SKM-1 (cell line): ENCODE measurements around the gene TRAPPC6A.

Experiments used
- DNase-seq: peaks from one replicate; lab custom pipeline; 2025; ENCODE audit not compliant: unreplicated experiment; lab: John Stamatoyannopoulos, UW

TRAPPC6A gene

DNA sequence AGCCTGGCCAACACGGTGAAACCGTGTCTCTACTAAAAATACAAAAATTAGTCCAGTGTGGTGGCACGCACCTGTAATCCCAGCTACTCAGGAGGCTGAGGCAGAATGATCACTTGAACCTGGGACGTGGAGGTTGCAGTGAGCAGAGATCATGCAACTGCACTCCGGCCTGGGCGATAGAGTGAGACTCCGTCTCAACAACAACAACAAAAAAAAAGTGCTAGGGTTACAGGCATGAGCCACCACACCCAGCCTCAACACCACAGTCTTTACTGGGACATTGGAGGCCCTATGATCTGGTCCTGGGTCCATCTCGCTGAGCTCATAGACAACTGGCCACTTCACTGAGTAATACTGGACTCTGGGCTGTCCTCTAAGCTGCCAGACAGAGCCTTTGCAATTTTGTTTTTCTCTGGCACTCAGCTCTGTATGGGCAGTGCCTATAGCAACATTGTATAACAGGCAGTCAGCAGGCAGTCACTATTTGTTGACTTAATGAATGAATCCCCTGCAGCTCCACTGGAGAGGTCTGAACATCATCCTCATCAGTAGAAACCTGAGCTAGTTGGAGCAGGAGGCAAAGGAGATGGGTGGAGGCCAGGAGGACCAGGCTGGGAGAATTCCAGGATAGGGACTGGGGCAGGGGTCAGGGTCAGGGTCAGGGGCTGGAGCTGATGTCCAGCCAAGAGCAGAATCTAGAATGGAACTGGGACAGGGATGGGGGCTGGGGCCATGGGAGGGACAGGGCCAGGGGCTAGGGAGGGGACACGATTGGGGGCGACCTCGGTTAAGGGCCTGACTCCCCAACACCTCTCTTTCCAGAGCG, 8.7 kb upstream of the TRAPPC6A start:
- no peak for DNase-seq

DNA sequence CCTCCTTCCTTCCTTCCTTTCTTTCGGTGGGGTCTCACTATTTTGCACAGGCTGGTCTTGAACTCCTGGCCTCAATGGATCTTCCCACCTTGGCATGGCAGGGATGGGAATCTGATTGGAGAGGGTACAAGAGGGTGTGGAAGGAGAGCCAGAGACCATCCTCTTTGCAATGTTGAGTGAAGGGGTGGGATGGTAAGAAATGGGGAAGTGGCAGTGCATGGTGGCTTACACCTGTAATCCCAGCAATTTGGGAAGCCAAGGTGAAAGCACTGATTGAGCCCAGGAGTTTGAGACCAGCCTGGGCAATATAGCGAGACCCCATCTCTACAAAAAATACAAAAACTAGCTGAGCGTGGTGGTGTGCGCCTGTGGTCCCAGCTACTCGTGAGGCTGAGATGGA, 6.1 kb upstream of the TRAPPC6A start:
- no peak for DNase-seq

DNA sequence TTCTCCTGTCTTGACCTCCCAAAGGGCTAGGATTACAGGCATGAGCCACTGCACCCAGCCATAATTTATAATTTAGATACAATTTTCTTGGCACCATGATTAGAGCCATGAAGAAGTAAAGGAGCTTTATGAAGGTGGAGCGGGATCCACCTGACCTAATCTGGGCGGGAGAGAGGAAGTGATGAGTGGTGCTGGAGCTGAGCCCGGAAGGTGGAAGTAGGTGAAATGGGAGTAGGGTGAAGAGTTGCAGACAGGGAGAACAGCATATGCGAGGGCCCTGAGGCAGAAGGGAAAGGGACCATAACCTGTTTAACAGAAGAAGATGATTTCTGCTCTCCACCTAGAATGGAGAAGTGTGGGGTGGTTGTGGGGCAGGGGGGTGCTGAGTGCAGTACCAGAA, 4.7 kb upstream of the TRAPPC6A start:
- DNase-seq = no peak

DNA sequence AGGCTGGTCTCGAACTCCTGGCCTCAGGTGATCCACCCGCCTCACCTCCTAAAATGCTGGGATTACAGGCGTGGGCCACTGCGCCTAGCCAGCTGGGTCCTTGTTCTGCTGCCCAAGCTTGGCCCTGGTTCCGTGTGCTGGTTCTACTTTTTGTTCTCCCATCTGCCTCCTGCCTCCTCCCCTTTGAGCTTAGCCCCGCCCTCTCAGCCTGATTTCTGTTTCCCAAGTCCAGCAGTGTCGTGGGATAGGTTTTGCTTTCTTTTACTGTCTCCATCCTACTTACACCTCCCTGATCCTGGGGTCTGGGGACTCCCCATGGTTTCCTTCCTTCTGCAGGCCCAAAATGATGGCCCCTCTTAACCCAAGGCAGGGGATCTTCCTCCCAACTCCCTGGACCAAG, 2.9 kb upstream of the TRAPPC6A start:
- DNase-seq = no peak

DNA sequence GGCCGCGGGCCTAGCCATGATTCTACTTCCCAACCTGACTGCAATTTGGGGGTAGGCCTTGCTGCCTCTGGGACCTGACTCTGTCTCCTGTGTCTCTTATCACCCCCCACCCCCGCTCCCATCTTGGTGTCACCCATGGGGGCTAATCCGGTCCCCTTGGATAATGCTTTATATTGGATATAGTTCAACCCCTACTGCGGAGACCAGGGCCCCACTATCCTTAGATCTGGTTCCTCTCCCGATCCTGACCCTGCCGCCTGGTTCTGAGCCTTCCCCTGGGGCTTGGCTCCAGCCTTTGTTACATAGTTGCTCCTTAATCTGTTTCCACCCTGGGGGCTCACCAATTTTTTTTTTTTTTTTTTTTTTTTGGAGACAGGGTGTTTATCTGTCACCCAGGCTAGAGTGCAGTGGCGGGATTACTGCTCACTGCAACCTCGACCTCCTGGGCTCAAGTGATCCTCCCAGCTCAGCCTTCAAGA, 1.9 kb upstream of the TRAPPC6A start:
- no peak for DNase-seq

DNA sequence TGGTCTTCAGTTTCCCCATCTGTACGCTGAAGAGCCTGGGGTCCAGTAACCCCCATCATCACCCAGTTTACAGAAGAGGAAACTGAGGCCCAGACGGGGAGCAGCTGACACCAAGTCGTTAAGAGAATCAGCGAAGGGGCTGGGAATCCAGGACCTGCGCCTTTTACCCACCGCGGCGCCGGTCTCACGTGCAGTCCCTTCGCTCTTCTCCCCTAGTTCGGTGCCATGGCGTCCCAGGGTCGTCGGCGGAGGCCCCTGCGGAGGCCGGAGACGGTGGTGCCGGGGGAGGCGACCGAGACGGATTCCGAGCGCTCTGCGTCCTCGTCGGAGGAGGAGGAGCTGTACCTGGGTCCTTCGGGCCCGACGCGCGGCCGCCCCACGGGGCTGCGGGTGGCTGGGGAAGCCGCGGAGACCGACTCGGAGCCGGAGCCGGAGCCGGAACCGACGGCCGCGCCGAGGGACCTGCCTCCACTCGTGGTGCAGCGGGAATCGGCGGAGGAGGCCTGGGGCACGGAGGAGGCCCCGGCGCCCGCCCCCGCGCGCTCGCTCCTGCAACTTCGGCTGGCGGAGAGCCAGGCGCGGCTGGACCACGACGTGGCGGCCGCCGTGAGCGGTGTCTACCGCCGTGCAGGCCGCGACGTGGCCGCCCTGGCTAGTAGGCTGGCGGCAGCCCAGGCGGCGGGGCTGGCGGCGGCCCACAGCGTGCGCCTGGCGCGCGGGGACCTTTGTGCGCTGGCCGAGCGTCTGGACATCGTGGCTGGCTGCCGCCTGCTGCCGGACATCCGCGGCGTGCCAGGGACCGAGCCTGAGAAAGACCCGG, 1.2 kb upstream of the TRAPPC6A start:
- DNase-seq = no peak

DNA sequence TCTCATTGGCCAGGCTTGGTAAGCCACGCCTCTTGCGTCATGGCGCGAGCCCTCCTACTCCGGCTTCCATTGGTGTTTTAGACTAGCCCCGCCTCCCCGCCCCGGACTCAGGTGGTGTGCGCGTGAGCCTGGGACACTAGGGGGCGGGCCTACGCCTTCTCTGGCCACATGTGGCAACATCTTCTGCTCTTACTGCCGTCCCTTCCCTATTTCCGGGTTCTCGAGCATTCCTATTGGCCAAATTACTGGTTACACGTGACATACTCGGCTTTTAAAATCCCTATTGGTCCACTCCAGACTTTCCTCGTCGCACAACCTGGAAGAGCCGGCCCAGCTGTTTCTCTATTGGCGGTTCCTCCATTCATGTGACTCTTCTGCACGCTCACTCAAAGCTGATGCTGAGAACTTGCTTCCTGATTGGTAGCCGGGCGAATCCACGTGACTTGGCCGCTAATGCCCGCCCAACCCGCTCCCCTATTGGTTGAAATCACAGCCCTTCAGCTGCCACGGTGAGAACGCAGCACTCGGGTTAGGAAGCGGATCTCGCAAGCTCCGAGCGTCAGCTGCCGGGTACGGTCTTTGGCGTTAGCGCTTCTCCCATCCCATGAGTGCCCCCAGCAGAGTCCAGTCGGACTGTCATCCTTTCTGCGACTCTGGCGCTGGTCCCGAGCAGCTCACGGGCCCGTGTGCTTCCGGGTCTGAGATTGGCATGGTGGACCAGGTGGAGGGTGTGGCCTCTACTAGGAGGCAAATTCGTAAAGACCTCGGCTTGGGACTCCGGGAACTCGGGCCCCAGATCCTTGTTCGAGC, 430 bp upstream of the TRAPPC6A start, which contains the start of gene BLOC1S3:
TSS of gene BLOC1S3 (plus strand) at position 523 of the 810 bp plus-strand sequence. CDS start 513 bp downstream, outside the sequence.
- DNase-seq = peak; percentile 95

DNA sequence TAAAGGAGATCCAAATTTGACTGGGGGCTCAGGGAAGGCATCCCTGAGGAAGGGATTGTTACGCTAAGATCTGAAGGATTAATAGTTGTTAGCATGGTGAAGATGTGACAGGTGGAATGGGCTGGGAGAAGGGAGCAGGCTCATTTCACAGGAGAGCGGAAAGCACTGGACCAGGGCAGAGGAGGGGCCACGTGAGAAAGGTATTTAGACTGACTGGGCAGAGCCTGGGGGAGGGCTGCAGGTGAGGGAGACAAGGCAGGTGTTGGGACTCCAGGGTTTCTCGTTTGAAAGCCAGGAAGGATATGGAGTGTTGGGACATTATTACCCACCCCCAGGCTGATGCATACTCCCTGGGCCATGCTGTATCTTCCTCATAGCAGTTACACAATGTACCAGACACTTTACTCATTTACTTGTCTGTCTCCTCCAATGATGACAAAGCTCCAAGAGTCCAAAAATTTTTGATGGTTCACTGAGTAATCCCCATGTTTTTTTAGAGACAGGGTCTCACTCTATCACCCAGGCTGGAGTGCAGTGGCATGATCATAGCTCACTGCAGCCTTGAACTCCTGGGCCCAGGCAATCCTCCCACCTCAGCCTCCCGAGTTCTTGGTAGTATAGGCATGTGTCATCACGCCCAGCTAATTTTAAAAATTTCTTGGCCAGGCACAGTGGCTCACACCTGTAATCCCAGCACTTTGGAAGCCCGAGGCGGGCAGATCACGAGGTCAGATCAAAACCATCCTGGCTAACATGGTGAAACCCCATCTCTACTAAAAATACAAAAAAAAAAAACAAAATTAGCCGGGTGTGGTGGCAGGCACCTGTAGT, 2.3 kb downstream of the TRAPPC6A start:
- DNase-seq = no peak

DNA sequence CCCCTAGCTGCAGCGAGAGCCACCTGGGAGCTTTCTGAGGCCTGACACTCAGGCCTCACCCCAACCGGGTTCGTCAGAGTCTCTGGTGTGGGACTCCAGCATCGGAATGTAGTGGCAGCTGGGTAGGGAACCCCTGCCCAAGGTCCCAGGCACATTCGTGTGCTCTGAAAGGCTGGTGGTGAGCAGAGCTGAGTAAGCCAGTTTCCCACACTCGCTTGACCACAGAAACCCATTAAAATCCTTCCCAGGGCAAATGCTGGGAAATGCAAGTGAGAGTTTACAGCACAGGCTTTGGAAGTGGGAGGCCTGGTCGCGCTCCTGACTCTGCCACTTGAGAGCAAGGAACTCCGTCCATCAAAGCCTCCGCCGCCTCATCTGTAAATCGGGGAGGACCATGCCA, 4.2 kb downstream of the TRAPPC6A start:
- no peak for DNase-seq

DNA sequence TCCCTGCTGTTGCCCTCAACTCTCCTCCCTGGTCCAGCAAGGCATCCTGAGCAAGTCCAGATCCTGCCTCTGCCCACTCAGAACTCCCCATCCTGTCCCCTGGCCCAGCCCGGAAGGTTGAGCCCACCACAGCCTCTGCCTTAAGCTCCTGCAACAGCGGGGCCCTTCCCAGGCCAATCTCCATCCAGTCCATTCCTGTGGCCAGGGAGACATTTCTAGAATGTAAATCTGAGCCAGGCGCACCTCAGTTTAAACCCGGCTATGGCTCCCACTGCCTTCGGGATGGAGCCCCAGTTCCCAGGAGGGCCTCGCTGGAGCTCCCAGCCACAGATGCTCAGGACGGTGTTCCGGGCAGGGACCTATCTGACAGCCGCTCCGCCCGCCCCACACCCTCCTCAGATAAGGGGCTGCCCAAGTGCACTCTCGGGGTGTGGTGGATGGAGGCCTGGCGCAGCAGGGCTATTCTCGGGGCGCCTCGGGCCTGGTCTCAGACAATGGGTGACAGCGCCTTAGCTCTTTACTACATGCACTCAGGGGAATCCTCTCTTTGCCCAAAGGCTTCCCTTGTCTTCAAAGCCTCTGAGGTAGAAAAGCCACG, 5.3 kb downstream of the TRAPPC6A start:
- DNase-seq = no peak

DNA sequence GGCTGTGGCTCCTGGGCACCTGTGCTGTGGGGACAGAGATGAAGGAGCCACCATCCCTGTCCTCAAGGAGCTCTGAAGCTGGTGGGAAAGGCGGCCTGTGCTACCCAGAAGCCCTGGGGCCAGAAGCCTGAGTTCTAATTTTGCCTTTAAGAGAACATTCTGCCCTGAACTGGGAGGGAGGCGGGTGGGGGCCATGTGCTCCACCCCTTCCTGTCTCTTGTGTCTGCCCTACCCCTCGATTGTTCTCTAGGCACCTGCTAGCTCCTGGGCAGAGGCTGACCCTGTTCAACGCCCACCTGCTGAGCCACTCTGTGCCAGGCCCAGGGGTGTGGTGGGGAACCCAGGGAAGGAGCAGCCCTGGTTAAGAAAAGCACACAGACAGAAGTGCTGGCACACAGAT, 5.9 kb downstream of the TRAPPC6A start:
- DNase-seq = no peak

DNA sequence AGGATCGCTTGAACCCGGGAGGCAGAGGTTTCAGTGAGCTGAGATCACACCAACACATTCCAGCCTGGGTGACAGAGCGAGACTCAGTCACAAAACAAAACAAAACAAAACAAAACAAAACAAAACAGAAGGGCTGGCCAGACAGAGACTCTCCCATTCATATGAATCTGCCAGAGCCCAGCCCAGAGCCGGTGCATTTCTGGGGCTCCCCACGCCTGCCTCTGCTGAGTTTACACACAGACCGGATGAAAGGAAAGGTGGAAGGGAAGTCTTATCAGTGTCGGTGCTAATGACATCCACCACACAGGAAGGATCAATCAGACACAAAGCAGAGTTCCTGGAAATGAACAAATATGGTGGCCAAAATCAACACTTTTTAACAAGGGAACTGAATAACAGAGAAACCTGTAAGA, 6.8 kb downstream of the TRAPPC6A start:
- DNase-seq = no peak

DNA sequence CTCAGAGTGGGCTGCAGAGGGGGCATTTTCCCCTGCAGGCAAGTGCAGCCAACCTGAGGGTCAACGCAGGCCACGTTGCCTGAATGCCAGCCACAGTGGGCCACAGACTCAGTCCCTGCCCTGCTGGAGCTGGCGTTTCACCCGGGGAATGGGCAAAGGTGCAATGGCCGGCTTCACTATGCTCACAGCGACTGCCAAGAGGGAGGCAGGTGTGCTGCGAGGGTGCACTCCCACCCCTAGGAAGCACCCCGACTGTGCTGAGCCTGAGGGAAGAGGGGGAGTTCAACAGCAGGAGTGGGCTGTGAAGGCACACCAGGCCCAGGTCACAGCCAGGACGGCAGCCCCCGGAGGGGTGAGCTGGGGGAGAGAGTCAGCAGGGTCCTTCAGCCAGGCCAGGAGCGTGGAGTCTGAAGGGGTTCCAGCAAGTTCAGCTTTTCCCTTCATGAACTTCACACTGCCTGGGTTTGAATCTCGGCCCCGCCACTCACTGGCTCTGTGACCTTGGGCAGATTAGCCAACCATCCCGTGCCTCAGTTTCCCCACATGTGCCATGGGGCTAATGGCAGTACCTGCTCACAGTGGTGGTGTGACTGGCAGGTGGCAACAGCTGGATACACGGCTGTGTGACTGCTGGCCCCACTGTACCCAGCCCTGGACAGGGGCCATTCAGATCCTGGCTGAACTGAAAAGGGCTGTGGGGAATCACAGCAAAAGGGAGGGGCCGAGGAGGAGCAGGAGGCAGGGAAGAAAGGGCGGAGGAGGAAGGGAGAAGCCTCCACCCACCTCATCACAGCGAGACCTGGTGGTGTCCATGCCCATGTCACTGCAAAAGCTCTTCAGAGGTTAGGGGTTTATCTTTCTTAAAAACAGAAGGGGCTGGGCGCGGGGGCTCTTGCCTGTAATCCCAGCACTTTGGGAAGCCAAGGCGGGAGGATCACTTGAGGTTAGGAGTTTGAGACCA, 7.6 kb downstream of the TRAPPC6A start:
- no peak for DNase-seq

DNA sequence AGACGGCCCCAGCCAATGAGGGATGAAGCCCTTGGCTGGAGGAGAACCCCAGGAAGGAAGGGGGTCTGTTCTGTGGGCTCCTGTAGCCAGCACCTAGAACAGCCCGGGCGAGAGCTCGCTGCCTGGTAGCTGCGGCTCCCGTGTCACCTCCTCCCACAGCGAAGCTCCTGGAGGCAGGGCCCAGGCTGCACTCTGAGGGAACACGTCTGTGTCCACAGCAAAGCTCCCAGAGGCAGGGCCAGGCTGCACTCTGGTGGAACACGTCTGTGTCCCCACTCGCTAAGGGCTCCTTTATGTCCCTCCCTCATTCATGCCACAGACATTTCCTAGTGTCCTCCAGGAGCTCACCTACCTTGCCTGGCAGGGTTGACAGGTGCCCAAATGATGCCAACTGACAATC, 8.4 kb downstream of the TRAPPC6A start:
- DNase-seq = no peak

DNA sequence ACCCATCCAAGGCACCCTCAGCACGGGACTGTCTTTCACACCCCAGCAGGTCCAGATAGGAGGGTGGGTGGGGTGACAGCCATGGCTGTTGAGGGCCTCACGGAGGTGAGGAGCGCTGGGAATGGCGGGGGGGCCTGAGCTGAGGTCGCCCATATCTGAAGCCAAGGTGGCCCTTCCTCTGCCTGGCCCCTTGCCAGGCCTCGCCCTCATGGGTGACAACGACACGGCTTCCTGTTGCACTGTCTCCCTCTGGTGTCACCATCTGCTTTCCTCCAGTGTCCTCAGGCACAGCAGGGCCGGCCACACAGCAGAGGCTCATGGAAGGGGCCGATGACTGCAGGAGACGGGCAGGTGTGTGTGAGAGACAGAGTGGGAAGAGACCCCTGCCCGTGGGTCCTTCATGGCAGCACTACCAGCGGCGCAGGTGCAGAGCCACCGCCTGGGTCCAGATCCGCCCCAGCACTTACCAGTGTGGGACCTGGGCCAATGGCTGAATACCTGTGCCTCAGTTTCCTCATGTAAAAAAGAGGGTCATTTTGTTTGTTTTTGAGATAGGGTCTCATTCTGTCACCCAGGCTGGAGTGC, 9.2 kb downstream of the TRAPPC6A start:
- DNase-seq = no peak

DNA sequence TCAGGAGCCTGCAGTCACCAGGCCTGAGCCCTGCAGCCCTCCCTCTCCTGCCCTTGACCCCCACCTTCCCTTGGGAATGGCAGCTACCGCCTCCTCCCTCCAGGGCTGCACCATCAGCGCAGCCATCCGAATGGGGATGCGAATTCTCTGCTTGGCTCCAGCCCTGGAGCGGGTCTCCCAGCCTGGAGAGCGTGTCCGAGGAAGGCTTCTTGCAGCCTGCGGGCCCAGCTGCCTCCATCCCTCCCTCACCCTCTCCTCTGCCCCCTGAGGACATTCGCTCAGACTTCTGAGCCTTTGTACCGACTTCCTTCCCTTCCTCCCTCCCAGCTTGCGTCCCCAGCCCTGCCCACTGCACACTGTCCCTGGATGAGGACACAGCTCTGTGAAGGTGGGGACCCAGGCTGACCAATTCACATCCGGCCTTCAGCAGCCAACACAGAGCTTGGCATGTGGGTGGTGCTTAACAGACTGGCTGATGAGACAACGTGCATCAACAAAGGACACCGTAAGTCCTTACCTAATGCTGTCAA, 11.2 kb downstream of the TRAPPC6A start:
- DNase-seq = no peak

DNA sequence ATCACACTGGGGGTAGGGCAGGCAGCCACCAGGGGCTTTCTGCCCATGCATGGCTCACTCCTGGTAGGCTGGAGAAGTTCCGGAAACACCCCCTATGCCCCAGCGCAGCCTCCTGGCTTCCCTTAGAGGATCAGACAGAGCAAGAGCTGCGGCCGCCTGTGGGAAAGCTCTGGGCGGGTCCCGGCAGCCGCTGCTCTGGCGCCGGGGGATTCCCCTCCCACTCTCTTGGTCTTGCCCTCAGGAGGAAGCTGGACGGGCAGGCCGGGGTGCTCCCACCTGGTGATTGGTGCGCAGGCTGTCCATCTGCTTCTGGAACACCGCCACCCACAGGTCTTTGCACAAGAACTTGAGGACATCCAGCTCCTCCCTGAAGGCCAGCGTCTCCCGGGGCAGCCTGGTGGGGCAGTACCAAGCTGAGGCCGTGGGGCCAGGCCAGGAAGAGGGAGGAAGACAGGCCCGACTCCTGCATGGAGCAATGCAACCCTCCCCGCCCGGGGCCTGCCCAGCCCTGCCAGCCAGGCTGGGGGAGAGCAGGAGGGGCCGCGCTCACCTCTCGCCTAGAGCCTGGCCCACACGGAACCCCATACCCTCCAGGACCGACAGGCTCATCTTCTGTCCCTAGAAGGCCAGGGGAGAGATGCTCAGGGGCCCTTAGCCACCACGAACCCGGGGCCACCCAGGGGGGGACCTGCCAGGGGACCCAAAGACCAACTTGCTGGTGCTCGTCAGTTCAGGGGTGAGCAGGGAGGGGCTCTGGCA, 13.3 kb downstream of the TRAPPC6A start:
- DNase-seq = no peak
